KMS-11 (cell line): ENCODE results near the gene GULP1.

Source experiments
- H2AFZ ChIP-seq: fragments of 200-600 bp; sonication (generic); 2 replicates; pipeline ENCODE4 v1.6.1; 2016; ENCODE audit warnings: antibody characterized with exemption, mixed run types, low read depth
- H3K27ac ChIP-seq: fragments of 200-600 bp; sonication (generic); 2 replicates; pipeline ENCODE4 v1.6.1; 2016; ENCODE audit warnings: mild to moderate bottlenecking, mixed run types
- H3K27me3 ChIP-seq: fragments of 200-600 bp; sonication (generic); 2 replicates; pipeline ENCODE4 v1.6.1; 2017; ENCODE audit warnings: mild to moderate bottlenecking, low read depth, mixed run types, moderate library complexity; ENCODE audit not compliant: insufficient read depth
- H3K36me3 ChIP-seq: fragments of 200-600 bp; sonication (generic); 2 replicates; pipeline ENCODE4 v1.6.1; 2017; ENCODE audit warnings: mild to moderate bottlenecking, mixed run types; ENCODE audit not compliant: insufficient read depth
- H3K4me1 ChIP-seq: fragments of 200-600 bp; sonication (generic); 2 replicates; pipeline ENCODE4 v1.6.1; 2016; ENCODE audit warnings: mild to moderate bottlenecking, low read depth, mixed run types; ENCODE audit not compliant: poor library complexity, severe bottlenecking
- H3K4me2 ChIP-seq: fragments of 200-600 bp; sonication (generic); 2 replicates; pipeline ENCODE4 v1.7.0; 2016; ENCODE audit warnings: mild to moderate bottlenecking, mixed run types
- H3K4me3 ChIP-seq: fragments of 200-600 bp; sonication (generic); IDR thresholded peaks from 2 replicates; pipeline ENCODE4 v1.6.1; 2017; ENCODE audit warnings: low read depth, low read length, mixed read lengths; ENCODE audit not compliant: insufficient read depth
- H3K79me2 ChIP-seq: fragments of 200-600 bp; sonication (generic); 2 replicates; pipeline ENCODE4 v1.6.1; 2016; ENCODE audit warnings: low read depth, mixed run types; ENCODE audit not compliant: insufficient read depth
- H3K9ac ChIP-seq: fragments of 200-600 bp; sonication (generic); 2 replicates; pipeline ENCODE4 v1.6.1; 2016; ENCODE audit warnings: mild to moderate bottlenecking, mixed run types
- H4K20me1 ChIP-seq: fragments of 200-600 bp; sonication (generic); 2 replicates; pipeline ENCODE4 v1.6.1; 2016; ENCODE audit warnings: mild to moderate bottlenecking, mixed run types; ENCODE audit not compliant: insufficient read depth
- CTCF ChIP-seq: fragments of 200-600 bp; sonication (generic); conservative IDR thresholded peaks from 2 replicates; pipeline ENCODE4 v1.6.1; 2017; ENCODE audit warnings: low read depth, mild to moderate bottlenecking, antibody characterized with exemption, low read length, moderate library complexity, mixed read lengths

The GULP1 gene

GRCh38 chr2:188394931-188395472, 103.3 kb downstream of the GULP1 start:
- Histone ChIP-seq H3K36me3 (no peaks in the 10 kb centered on the region), H3K4me3 (no peak overlapping the region), H3K4me1 (no peaks in the 10 kb centered on the region), H3K79me2 (no peaks in the 10 kb centered on the region), H3K9ac (no peak overlapping the region), H4K20me1 (no peaks in the 10 kb centered on the region), H3K27ac (no peak overlapping the region), H2AFZ (no peak overlapping the region), H3K27me3 (no peaks in the 10 kb centered on the region), H3K4me2 (no peak overlapping the region)
- TF ChIP-seq CTCF = no peak

DNA sequence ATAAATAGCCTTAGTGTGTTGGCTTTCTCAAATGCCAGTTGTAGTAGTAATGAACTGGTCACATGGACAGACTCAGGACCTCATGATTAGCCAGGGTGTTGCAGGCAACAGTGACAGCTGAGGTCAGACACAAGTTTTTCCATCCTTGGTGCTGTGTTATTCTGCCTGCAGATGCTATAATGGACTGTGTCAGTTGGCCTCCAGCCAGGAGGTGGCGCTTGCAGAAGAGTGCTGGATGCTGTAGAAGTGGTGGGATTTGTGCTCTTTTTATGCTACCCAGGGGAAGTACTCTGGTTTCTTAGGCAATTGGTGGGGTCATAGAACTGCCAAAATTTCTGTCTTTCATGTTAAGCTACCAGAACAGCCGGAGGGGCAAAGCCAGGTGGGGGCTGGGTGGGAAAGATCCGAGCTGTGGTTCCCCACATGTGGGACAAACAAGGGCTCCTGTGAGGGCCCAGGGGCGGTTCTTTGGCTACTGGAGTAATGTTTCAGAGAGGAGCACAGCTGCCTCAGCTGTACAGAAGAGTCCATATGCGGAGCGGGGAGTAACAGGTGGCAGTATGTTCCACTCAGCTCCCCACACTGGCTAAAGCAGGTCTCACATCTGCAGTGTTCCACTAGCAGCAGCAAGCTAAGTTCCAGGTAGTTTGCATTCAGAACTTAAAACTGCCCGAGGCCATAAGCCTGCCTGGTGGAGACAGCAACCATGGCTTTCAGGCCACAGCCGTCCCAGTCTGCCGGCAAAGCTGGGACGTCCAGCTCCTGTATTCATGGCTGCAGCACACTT, 104.4 kb downstream of the GULP1 start:
- Histone ChIP-seq H3K27me3 (no peaks in the 10 kb centered on the region), H3K4me1 (no peaks in the 10 kb centered on the region), H4K20me1 (no peaks in the 10 kb centered on the region), H3K27ac (no peak overlapping the region), H3K9ac (no peak overlapping the region), H3K79me2 (no peaks in the 10 kb centered on the region), H2AFZ (no peak overlapping the region), H3K4me3 (no peak overlapping the region), H3K36me3 (no peaks in the 10 kb centered on the region), H3K4me2 (no peak overlapping the region)
- no peak for TF ChIP-seq CTCF

DNA sequence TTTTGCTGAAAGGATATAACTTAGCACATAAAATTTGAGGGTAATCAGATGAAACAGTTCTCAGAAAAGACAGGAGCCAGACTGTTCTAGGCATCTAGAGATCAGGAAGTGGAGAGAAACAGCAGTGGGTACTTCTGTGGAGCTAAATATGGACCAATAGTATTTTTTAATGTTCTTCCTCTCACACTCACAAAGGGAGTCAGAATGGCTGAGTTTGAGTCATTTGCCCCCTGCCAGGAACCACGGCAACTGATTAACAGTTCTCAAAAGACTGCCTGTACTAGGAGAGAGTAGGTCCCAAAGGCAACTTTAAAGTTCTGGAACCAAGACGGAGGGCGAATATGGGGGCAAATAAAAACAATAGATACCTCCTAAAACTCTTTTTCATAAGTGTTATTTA, 107.5 kb downstream of the GULP1 start:
- H4K20me1 ChIP-seq = no peaks in the 10 kb centered on the region
- TF ChIP-seq CTCF = no peak
- H3K27ac ChIP-seq = no peak overlapping the region
- H3K36me3 ChIP-seq = no peaks in the 10 kb centered on the region
- H3K79me2 ChIP-seq = no peaks in the 10 kb centered on the region
- H3K4me1 ChIP-seq = no peaks in the 10 kb centered on the region
- no peak overlapping the region for H3K4me2 ChIP-seq
- no peak overlapping the region for H3K9ac ChIP-seq
- H3K27me3 ChIP-seq = no peaks in the 10 kb centered on the region
- no peak overlapping the region for H3K4me3 ChIP-seq
- H2AFZ ChIP-seq = no peak overlapping the region

DNA sequence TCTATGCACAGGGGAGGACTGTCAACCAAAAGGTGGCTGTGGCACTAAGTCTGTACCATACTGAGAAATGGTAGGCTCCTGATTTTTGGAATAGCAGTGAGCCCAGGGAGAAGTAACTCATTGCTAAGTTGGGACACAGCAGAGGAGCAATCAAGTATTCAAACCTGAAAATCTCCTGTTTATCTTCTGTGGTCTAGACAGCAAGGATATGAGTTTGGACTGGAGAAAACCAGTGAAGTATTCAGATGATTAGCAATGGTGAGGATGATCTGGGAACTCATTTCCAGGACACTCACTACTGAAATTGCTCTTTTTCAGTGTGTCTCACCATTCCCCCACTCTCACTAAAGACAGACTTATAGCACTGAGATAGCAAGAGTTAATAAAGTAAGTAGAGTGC, 112.0 kb downstream of the GULP1 start:
- H2AFZ ChIP-seq = no peak overlapping the region
- no peak overlapping the region for H3K4me2 ChIP-seq
- H3K4me3 ChIP-seq = no peak overlapping the region
- no peaks in the 10 kb centered on the region for H3K4me1 ChIP-seq
- no peaks in the 10 kb centered on the region for H4K20me1 ChIP-seq
- no peaks in the 10 kb centered on the region for H3K27me3 ChIP-seq
- no peak overlapping the region for H3K27ac ChIP-seq
- H3K36me3 ChIP-seq = no peaks in the 10 kb centered on the region
- no peak for TF ChIP-seq CTCF
- H3K9ac ChIP-seq = no peak overlapping the region
- H3K79me2 ChIP-seq = no peaks in the 10 kb centered on the region
